Fibroblast of the aortic adventitia (primary cell): Measurements from ENCODE around the gene CLCN7. TPM values are rescaled to one million over a fixed set of nuclear protein-coding genes. Genes with fewer than 3 reads are reported as not detected.

Experiments
- DNase-seq: peaks from one replicate; pipeline ENCODE4 v3.0.0-alpha.2; 2010; ENCODE audit warnings: low read depth
- H3K4me3 ChIP-seq: 2 replicates; pipeline ENCODE4 v1.5.1; 2011; ENCODE audit warnings: low read depth, mild to moderate bottlenecking, control low read depth, low read length, moderate library complexity
- CTCF ChIP-seq: IDR thresholded peaks from 2 replicates; pipeline ENCODE4 v1.5.1; 2011; ENCODE audit warnings: mild to moderate bottlenecking, low read length, control low read depth, inconsistent platforms; ENCODE audit not compliant: insufficient read depth
- total RNA-seq: library from RNA; depleted of rRNA; stranded (reverse); fragments of >200 nt; gene quantifications from 2 replicates; pipeline ENCODE4 v1.2.3, GENCODE V29; 2012; ENCODE audit warnings: low replicate concordance

Gene CLCN7
- total RNA-seq, 1 donor, result 64.8 TPM

DNA sequence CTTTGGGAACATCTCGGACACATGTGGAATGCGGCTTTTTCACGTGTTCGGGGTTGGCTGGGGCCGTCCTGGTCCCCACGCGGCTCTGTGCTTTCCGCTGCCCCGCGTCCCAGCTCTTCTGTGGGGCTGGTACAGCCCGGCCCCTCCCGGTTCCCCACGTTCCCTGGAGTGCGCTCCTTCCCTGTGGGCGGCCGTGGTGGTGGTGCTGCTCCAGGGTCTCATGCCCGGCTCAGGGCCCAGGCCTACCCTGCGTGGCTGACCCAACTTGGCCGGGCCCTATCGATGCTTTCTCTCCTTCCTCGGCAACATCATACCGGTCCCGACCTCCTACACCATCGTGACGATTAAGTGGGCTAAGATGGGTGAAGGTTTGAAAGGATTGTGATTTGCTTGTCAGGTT lies 21.6 kb upstream of the CLCN7 start:
- TF ChIP-seq CTCF, result no peak
- DNase-seq, result no peak
- no peak overlapping the region for H3K4me3 ChIP-seq

GRCh38 chr16:1495889-1496262 lies 21.0 kb upstream of the CLCN7 start:
- no peak for DNase-seq
- no peak overlapping the region for H3K4me3 ChIP-seq
- no peak for TF ChIP-seq CTCF

DNA sequence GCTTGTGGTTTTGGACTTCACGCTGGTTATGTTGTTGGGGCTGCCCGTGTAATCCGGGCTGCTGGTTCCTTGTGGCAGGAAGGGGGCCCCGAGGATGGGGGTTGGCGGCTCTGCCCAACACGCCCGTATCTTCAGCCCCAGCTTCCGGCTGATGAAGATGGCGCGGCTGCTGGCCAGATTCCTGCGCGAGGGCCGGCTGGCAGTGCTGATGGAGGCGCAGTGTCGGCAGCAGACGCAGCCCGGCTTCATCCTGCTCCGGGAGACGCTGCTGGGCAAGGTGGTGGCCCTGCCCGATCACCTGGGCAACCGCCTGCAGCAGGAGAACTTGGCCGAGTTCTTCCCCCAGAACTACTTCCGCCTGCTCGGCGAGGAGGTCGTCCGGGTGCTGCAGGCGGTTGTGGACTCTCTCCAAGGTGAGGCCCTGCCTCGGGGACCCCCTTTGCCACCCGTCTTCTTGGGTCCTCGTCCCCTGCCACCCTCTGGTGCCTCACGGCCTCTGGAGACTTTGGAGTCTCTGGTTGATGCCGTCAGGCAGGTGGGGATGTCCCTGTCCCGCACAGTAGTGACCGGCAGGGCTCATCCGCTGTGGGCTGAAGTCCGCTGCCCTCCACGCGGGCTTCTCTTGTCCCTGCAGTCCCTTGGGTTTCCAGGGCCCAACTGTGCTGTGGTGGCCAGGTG lies 20.5 kb upstream of the CLCN7 start:
- no peak overlapping the region for H3K4me3 ChIP-seq
- no peak for TF ChIP-seq CTCF
- DNase-seq, result no peak

- no peak for TF ChIP-seq CTCF
- peak overlapping the region; percentile 79 for H3K4me3 ChIP-seq
- no peak for DNase-seq
These were observed 19.9 kb upstream of the CLCN7 start for GRCh38 chr16:1494711-1495110.

DNA sequence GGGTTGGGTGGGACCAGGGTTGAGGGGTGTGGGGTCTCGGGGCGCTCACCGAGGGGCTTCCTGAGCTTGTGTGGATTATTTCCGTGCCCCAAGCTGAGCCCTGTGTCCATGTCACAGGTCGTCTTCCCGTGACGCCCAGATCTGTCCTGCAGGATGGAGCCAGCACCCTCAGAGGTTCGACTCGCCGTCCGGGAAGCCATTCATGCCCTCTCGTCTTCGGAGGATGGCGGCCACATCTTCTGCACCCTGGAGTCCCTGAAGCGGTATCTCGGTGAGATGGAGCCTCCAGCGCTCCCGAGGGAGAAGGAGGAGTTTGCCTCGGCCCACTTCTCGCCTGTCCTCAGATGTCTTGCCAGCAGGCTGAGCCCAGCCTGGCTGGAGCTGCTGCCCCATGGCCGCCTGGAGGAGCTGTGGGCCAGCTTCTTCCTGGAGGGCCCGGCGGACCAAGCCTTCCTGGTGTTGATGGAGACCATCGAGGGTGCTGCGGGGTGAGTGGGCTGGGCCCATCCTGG lies 19.4 kb upstream of the CLCN7 start:
- TF ChIP-seq CTCF, result peak; percentile 90
- H3K4me3 ChIP-seq, result peak overlapping the region; percentile 79
- peak; percentile 83 for DNase-seq

- H3K4me3 ChIP-seq, result peak overlapping the region; percentile 79
- peak; percentile 23 for DNase-seq
- TF ChIP-seq CTCF, result no peak
These were observed 18.9 kb upstream of the CLCN7 start for GRCh38 chr16:1493746-1494094.
